ENCODE measurements around the gene PDS5B.
A peak's percentile ranks its signal among the peaks of the same experiment; 100 is the strongest.
"Not testable (repeated sequence)": the region's sequence is repeated elsewhere in the genome, so short reads cannot be mapped to it uniquely, and the experiment has no call there.

PDS5B gene

DNA sequence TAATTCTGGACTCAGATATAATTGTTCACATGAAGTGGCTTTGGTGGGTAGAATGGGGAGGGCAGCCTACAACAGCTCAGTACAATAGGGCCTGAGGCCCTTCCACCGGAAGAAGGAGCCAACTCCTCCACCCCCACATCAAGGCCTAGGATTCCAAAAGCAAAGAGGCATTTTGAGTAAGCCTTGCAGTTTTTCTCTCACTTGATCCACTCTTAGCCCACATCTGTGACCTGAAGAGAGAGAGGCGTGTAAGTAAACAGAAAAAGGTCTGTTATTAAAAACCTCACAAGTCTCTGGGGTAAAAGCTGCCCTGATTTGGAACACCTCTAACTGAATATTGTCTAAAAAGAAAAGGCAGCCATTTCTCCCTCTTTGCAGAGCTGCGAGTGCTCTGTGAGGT lies 215.9 kb downstream of the PDS5B start:
- no peak for DNase-seq

DNA sequence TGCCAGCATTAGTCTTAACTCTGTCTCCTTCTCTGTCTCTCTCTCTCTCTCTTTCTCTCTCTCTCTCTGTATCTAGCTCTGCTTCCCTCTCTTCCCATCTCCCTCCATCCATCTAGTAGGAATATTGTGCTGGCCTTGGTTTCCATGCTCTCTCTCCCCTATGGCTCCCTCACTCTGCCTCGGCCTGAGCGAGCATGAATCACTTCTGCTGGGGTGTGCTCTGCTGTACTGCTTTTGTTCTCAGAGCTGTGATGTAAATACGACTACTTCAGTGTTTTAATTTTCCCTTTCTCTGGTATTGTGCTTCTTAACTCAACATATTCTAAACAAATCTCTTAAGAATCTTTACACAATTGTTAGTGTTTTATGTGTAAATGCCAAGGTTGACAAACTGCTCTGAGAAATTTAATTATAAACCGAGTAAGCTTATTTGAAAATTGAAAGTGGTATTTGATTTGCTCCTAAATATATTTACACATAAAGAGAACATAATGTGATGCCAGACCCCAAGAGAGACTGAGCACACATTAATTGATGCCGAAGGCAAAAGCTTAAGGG lies 218.5 kb downstream of the PDS5B start:
- DNase-seq = no peak

DNA sequence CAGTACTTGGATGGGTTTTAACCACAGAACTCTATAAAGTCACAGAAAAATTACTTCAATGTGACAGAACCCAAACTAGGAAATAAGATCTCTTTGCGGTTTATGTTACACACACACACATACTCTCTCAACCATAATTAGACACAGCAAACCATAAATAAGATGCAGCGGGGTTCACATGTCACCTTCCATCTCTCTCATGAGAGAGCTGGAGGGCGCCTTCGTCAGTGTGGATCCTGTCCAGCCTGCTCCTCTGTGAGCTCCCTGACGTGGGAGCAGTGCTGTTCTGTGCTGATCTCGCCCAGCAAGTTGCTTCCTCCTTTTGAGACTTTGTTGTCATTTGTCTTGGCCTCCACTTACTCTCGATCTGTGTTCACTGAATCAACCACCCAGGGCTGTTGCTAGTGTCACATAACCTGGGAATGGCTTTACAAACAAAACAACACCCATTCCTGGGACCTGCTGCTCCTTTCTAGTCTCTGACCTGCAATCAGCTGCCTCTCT lies 225.1 kb downstream of the PDS5B start:
- peak; percentile 15 for DNase-seq

DNA sequence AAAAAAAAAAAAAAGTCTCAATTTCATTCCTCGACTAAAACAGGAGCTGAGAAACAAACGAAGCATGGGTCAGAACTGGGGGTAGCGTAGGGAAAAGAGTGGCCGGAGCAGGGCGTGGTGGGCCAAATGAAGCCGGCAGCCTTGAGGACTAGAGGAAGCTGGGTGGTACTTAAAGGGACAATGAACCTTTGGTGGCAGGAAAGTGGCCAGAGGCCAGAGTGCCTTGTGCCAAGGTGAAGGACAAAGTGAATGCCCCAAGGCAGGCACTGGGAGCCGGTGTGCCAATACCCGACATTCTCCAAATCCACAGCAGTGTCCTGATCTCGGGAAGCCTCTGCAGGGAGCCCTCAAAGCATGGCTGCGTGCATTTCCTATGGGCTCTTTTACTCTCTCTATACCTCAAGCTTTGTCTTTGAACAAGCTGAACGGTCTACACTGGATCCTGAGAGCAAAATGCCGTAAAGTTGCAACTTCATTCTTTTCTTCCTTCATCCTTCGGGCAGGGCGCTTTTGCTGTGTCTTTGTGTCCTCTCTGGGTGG lies 235.0 kb downstream of the PDS5B start:
- no peak for DNase-seq

DNA sequence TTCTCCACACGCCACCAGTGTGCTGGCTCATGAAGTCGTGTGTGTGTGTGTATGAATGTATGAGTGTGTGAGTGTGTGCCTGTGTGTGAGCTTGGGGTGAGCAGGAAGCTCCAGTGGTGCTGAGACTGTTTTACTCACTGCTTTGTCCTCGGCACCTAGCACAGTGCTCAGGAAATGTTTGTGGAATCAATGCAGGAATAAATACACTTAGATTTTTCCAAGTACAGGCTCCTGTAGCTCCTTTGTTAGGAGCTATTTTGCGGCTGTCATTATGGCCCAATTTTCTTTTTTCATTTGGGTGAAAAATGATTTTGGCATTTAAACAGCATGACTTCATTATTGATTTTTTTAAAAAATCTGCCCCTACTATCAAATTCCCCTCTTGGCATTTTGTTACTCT lies 236.5 kb downstream of the PDS5B start:
- no peak for DNase-seq

DNA sequence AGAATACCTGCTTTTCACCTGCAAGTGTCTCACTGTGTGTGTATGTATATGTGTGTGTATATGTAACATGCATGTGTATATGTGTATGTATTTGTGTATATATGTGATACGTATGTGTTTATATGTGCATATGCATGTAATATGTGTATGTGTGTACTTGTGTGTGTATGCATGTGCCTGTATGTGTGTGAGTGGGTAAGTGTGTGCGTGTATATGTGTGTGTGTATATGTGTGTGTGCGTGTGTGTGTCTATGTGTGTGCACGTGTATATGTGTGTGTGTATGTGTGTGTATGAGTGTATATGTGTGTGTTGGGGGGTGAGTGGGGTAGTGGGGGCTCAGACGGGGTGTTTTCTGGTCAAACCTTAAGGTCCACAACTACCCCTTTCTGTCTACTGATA lies 237.3 kb downstream of the PDS5B start:
- no peak for DNase-seq

DNA sequence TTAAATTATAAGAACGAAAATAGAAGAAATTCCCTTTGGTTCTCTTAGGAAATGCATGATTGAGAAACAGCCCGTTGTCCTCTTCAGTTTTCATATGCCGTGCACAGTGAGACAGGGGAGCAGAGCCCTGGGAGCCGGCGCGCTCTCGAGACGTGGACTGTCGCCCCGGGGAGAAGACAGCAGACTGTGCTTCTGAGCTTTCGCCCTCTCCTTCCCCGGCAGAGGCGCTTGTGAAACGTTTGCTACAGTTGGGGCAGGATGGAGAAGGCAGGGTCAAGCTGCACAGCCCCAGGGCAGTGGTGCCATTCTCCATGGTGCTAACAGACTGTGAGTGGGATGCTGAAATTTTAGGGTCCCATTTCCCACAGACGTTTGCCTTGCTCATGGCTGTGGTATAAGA lies 237.8 kb downstream of the PDS5B start:
- DNase-seq = no peak

DNA sequence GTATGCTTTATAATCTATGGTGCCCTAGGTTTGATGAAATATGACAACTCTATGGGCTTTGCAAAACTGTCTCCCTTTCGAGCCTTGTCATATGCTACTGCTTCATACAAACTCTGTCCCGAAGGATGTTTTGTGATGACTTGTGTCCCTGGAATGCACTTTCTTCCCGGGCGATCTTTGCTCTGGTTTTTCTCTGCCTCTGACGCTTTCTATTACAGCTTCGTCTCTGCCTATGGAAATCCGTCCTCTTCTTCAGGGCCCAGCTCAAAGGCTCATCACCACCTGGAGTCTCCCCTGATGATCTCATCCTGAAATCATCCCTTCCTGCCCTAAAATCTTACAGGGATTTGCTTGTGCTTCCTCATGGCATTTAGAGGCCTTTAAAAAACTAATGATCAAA lies 238.4 kb downstream of the PDS5B start:
- no peak for DNase-seq

DNA sequence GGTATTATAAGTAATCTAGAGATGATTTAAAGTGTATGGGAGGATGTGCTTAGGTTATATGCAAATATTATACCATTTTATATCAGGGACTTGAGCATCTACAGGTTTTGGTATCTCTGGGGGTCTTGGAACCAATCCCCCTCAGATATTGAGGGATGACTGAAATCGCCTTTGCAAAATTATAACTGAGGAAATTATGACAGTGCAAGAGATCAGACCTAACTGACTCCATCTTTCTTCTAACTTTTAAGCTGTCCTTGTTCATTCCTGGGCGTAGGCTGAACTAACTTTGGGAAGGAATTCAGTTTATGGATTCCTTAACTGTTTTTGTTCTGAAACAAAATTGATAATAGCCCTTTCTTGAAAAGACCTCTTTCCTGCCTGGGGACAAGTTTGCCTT lies 239.2 kb downstream of the PDS5B start:
- no peak for DNase-seq

DNA sequence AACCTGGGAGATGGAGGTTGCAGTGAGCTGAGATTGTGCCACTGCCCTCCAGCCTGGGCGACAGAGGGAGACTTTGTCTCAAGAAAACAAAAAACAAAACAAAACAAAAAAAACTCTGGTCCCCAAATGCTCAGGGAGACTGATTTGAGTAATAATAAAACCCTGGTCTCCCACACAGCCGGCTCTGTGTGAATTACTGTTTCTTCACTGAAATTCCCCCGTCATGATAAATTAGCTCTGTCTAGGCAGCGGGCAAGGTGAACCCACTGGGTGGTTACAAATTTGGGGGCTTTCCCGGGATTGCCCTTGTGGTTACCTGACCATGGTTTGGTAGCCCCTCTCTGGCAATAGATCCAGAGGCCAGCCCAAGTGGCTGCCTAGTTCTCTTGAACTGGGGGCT lies 240.1 kb downstream of the PDS5B start:
- DNase-seq = not testable (repeated sequence)
